GM12872 (cell line): ENCODE data around the gene PAPSS2.

Experiments
- TF ChIP-seq, protein P1 (sequence below): IDR thresholded peaks from 3 replicates; pipeline ENCODE4 v1.5.1; 2011; ENCODE audit warnings: low read depth, mild to moderate bottlenecking, low read length, moderate library complexity; ENCODE audit not compliant: insufficient read depth

The PAPSS2 gene

DNA sequence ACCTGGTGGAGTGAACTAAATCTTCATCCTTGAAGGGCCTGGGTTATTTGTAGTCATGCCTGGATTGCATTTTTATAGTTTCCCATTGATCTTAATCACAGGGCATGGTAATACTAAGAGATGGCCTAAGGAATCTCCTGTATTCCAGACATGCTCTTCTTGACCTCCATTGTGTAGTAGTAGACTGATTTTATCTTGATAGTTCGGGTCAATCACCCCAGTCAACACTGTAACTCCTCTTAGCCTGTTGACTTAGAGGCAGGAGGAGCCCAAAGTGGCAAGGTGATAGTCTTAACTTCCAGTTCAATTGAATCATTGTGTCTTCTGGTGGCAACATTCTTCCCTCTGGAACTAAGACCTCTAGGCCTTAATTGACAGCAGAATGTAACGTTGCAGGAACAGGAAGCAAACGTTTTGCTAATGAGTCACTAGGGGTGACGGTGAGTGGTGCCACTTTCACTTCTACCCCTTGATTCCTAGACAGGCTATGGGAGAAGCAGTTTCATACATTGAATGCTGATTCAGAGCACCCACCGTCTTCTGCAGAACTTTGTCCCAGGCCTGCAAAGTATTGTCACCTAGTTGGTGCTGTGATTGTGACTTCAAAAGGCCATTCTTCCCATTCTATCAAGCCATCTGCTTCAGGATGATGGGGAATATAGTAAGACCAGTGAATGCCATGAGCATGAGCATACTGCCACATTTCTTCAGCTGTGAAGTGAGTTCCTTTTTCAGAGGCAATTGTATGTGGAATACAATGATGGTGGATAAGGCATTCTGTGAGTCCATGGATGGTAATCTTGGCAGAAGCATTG lies 24.0 kb upstream of the PAPSS2 start:
- TF ChIP-seq, protein P1, sequence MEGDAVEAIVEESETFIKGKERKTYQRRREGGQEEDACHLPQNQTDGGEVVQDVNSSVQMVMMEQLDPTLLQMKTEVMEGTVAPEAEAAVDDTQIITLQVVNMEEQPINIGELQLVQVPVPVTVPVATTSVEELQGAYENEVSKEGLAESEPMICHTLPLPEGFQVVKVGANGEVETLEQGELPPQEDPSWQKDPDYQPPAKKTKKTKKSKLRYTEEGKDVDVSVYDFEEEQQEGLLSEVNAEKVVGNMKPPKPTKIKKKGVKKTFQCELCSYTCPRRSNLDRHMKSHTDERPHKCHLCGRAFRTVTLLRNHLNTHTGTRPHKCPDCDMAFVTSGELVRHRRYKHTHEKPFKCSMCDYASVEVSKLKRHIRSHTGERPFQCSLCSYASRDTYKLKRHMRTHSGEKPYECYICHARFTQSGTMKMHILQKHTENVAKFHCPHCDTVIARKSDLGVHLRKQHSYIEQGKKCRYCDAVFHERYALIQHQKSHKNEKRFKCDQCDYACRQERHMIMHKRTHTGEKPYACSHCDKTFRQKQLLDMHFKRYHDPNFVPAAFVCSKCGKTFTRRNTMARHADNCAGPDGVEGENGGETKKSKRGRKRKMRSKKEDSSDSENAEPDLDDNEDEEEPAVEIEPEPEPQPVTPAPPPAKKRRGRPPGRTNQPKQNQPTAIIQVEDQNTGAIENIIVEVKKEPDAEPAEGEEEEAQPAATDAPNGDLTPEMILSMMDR, result no peak

DNA sequence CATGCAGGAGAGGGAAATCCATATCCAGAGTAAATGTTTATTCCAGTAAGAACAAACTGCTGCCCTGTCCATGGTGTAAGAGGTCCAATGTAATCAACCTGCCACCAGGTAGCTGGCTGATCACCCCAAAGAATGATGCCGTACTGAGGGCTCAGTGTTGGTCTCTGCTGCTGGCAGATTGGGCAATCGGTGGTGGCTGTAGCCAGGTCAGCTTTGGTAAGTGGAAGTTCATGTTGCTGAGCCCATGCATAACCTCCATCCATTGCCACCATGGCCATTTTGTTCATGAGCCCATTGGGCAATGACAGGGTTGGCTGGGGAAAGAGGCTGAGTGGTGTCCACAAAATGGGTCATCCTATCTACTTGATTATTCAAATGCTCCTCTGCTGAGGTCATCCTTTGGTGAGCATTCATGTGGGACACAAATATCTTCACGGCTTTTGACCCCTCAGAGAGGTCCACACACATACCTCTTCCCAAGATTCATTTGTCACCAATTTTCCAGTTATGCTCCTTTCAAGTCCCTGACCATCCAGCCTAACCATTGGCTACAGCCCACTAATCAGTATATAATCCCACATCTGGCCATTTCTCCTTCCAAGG lies 23.3 kb upstream of the PAPSS2 start:
- TF ChIP-seq, protein P1, result no peak

DNA sequence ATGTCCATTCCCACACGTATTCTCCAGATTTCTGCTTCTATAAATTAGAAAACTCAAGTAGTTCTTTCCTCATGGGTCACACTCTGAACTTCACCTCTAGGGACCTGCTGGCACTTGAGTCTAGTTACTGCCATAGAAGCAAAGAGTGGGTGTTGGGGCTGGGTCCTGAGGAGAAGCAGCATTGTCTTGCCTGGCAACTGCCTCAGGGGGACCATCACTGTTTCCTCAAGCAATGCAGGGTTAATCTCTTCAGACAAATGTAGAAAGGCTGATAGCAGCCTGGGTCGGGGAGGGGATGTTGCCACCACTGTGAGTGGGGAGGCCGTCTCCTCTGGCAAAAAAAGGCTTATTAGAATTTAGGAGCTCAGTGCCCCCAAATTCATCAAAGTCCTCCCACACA lies 20.2 kb upstream of the PAPSS2 start:
- TF ChIP-seq, protein P1, result no peak

DNA sequence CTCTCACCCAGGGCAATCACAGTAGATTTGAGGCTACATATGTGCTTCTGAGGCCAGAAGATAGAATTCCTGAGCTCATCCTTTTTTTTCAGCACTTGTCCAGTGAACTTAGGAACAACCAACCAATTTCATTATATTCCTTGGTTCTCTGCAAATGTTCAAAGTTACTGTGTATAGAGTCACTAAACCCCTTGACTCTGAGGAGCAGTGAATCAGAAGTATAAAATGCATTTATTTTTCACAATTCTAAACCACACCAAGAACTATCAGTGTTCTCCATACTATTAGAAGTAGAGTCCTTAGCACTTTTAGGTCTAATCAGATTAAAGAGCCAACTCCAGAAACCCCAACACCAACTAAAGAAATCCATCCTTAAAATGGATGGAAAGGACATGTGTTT lies 19.6 kb upstream of the PAPSS2 start:
- TF ChIP-seq, protein P1, result no peak

DNA sequence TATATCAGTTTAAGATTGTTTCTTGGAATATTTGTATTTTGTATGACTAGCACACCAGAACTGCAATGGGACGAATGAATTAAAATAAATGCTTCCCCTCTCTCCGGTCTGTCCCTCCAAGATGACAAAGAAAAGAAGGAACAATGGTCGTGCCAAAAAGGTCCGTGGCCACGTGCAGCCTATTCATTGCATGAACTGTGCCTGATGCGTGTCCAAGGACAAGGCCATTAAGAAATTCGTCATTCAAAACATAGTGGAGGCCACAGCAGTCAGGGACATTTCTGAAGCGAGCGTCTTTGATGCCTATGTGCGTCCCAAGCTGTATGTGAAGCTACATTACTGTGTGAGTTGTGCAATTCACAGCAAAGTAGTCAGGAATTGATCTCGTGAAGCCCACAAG lies 17.2 kb upstream of the PAPSS2 start:
- TF ChIP-seq, protein P1, result no peak

DNA sequence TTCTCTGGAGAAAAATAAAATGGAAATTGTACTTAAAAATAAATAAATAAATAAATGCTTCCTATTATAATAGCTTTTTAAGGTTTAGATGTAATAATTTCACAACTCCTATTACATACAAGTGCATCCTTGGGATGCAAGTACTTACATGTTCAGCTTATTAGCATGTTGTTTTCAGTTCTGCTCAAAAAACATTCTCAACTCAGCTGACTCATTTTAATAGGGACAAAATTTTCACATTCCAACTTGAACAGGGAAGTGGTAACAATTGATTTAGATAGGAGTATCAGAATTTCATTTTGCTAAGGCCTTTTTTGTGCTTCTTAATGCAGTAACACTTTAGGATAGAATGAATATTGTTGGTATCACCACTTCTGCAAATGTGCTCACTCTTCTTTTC lies 16.7 kb upstream of the PAPSS2 start:
- TF ChIP-seq, protein P1, result no peak

DNA sequence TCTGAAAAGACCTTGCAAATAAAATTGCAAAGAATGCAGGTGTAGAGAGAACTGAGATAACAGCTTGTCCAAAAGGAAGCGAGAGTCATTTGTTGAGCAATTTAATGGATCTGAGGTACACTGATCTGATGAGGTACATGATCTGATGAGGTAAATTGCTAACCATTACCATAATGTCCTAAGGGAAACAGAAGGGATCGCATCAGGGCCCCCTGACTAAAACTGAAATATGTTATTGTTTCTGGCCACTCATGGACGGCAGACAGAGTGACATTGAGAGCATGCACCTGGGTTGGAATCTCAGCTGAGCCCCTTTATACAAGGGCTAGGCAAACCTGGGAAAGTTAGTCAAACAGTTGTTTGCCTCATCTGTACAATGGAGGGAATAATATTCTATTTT lies 15.8 kb upstream of the PAPSS2 start:
- TF ChIP-seq, protein P1, result no peak
